Endothelial cell of umbilical vein (primary cell): Measurements from ENCODE around the gene SLC35G6. TPM values are rescaled to one million over a fixed set of nuclear protein-coding genes. Genes with fewer than 3 reads are reported as not detected.

Experiments used
- BruUV-seq: library from RNA; stranded (reverse); fragments of 400-500 nt; replicated peaks from 2 replicates; lab custom pipeline; 2021; lab: Mats Ljungman, UMichigan
- CTCF ChIA-PET: fragments of 300-600, 350-600 bp; sonication (Branson Sonifier 250); formaldehyde crosslinking; loops from one replicate; lab custom pipeline; 2021; ENCODE audit warnings: antibody characterized with exemption, inconsistent platforms; lab: Charles Lee
- POLR2A ChIA-PET: fragments of 300-600, 350-600 bp; sonication (Branson Sonifier 250); formaldehyde crosslinking; loops from one replicate; lab custom pipeline; 2021; ENCODE audit warnings: antibody characterized with exemption, inconsistent platforms; lab: Charles Lee
- DNase-seq: peaks from one replicate; pipeline ENCODE4 v3.0.0-alpha.2; 2011; ENCODE audit warnings: low read depth, low spot score
- FAIRE-seq: peaks from 2 replicates; lab custom pipeline; 2011; peaks lifted over from hg19 to GRCh38; lab: Jason Lieb, UNC
- H2AFZ ChIP-seq: 2 replicates; pipeline ENCODE4 v1.6.0; 2012; ENCODE audit warnings: low read depth, low read length, control low read depth, inconsistent platforms
- H3K27ac ChIP-seq: 2 replicates; pipeline ENCODE4 v1.5.1; 2011; ENCODE audit warnings: low read depth, mild to moderate bottlenecking, control low read depth, low read length, moderate library complexity; ENCODE audit not compliant: insufficient read depth
- H3K27me3 ChIP-seq, 2 experiments: 2 replicates each; pipeline versions ENCODE4 v1.6.0 to v1.6.1; 2011; ENCODE audit warnings: low read length in 2 of 2, mixed read lengths in 1 of 2; ENCODE audit not compliant: control insufficient read depth in 2 of 2, insufficient read depth in 2 of 2
- H3K36me3 ChIP-seq, 2 experiments: 2 replicates in 1 of 2; 3 replicates in 1 of 2; pipeline ENCODE4 v1.5.1; 2011; ENCODE audit warnings: low read length in 2 of 2, mild to moderate bottlenecking in 1 of 2, moderate library complexity in 1 of 2; ENCODE audit not compliant: control insufficient read depth in 2 of 2, insufficient read depth in 2 of 2; ENCODE audit errors: extremely low read depth in 1 of 2
- H3K4me1 ChIP-seq: 3 replicates; pipeline ENCODE4 v1.5.1; 2011; ENCODE audit warnings: mild to moderate bottlenecking, low read length; ENCODE audit not compliant: control insufficient read depth, insufficient read depth; ENCODE audit errors: extremely low read depth
- H3K4me2 ChIP-seq: 2 replicates; pipeline ENCODE4 v1.6.1; 2011; ENCODE audit warnings: low read length, control low read depth, mixed read lengths; ENCODE audit not compliant: insufficient read depth
- H3K4me3 ChIP-seq, 3 experiments: fragments of 200-600 bp in 1 of 3; sonication (generic), shearing (Covaris generic) in 1 of 3; replicated peaks in 1 of 3; 2 replicates each; pipeline ENCODE4 v1.5.1; 2011 to 2016; ENCODE audit warnings: control low read depth in 3 of 3, low read length in 3 of 3, mild to moderate bottlenecking in 2 of 3, inconsistent platforms in 1 of 3, low read depth in 1 of 3, moderate library complexity in 1 of 3; ENCODE audit not compliant: insufficient read depth in 1 of 3
- H3K79me2 ChIP-seq: 2 replicates; pipeline ENCODE4 v1.6.0; 2012; ENCODE audit warnings: low read length, inconsistent platforms; ENCODE audit not compliant: control insufficient read depth, insufficient read depth
- H3K9ac ChIP-seq: replicated peaks from 2 replicates; pipeline ENCODE3; 2011; ENCODE audit warnings: low read length, control low read depth; ENCODE audit not compliant: insufficient read depth; ENCODE audit errors: extremely low read depth
- H3K9me1 ChIP-seq: replicated peaks from 3 replicates; pipeline ENCODE4 v1.6.0; 2011; ENCODE audit warnings: mild to moderate bottlenecking, low read length; ENCODE audit not compliant: control insufficient read depth, insufficient read depth; ENCODE audit errors: extremely low read depth
- H3K9me3 ChIP-seq: replicated peaks from 2 replicates; pipeline ENCODE4 v1.5.1; 2012; ENCODE audit warnings: low read length, inconsistent platforms; ENCODE audit not compliant: control insufficient read depth, insufficient read depth
- H4K20me1 ChIP-seq: replicated peaks from 2 replicates; pipeline ENCODE3; 2011; ENCODE audit warnings: mild to moderate bottlenecking, low read length; ENCODE audit not compliant: control insufficient read depth, insufficient read depth; ENCODE audit errors: extremely low read depth
- CTCF ChIP-seq, 2 donors: IDR thresholded peaks; 1 replicate in 1 of 2; 2 replicates in 1 of 2; pipeline ENCODE4 v1.5.1; 2011; ENCODE audit warnings: low read length in 2 of 2, mild to moderate bottlenecking in 2 of 2, moderate library complexity in 2 of 2, control low read depth in 1 of 2, inconsistent platforms in 1 of 2, low read depth in 1 of 2; ENCODE audit not compliant: insufficient read depth in 1 of 2; ENCODE audit errors: extremely low read depth in 1 of 2
- EZH2 ChIP-seq: IDR thresholded peaks from 2 replicates; pipeline ENCODE4 v1.6.1; 2012; ENCODE audit warnings: borderline replicate concordance, low read depth, mild to moderate bottlenecking, moderate library complexity, low read length, inconsistent platforms; ENCODE audit not compliant: severe bottlenecking
- FOS ChIP-seq: IDR thresholded peaks from 2 replicates; pipeline ENCODE4 v1.6.1; 2011; ENCODE audit warnings: mild to moderate bottlenecking, low read length, moderate library complexity, borderline replicate concordance; ENCODE audit not compliant: insufficient read depth
- GATA2 ChIP-seq: IDR thresholded peaks from 2 replicates; pipeline ENCODE4 v1.7.0; 2011; ENCODE audit warnings: low read depth, mild to moderate bottlenecking, moderate library complexity, mixed read lengths, low read length; ENCODE audit not compliant: insufficient read length, insufficient read depth
- JUN ChIP-seq: IDR thresholded peaks from 2 replicates; pipeline ENCODE4 v1.6.1; 2011; ENCODE audit warnings: borderline replicate concordance, low read depth; ENCODE audit not compliant: insufficient read length, insufficient read depth
- MYC ChIP-seq: IDR thresholded peaks from one replicate; pipeline ENCODE4 v1.6.1; 2011; ENCODE audit warnings: mild to moderate bottlenecking, low read depth, low read length
- POLR2A ChIP-seq: IDR thresholded peaks from 2 replicates; pipeline ENCODE4 v1.6.1; 2012; ENCODE audit warnings: low read depth, mild to moderate bottlenecking, control low read depth, low read length
- POLR2AphosphoS5 ChIP-seq: IDR thresholded peaks from 2 replicates; pipeline ENCODE4 v1.6.1; 2012; ENCODE audit warnings: low read depth, mild to moderate bottlenecking, control low read depth, low read length, moderate library complexity; ENCODE audit not compliant: insufficient read depth
- dilution Hi-C: fragments of 300-500 bp; cut with MboI; formaldehyde crosslinking; loops from one replicate; pipeline ENCODE4 v1.15.0; 2019; ENCODE audit warnings: low sequenced_read_pairs; ENCODE audit not compliant: extremely low pct_ligation_motif_present
- intact Hi-C: fragments of 100-400 bp; cut with micrococcal nuclease; formaldehyde crosslinking; loops from one replicate; pipeline ENCODE4 v1.10.0; 2022
- polyA plus RNA-seq, 4 experiments: library from polyadenylated mRNA; depleted of rRNA in 3 of 4; stranded (reverse) in 3 of 4; unstranded in 1 of 4; fragments of >200 nt; gene quantifications; 2 replicates each; pipeline versions ENCODE4 v1.2.1 to v1.2.3, GENCODE V29; 2011 to 2012; ENCODE audit warnings: missing spikeins in 1 of 4
- total RNA-seq: library from RNA; stranded (reverse); gene quantifications from 2 replicates; pipeline ENCODE4 v1.2.3, GENCODE V29; 2021
- TF ChIP-seq, protein P1 (sequence below): IDR thresholded peaks from 2 replicates; pipeline ENCODE4 v1.6.1; 2011; ENCODE audit not compliant: insufficient read depth, insufficient read length

The SLC35G6 gene
- total and polyA plus RNA-seq, 2 donors (not counting 3 experiments of a cell fraction or from before 2014, with no cell fraction given), result not detected

GRCh38 chr17:7497636-7498035, 16.4 kb downstream of the SLC35G6 start:
- CTCF ChIA-PET, result interaction anchor here (0.8 to 3.5 kb wide), 11 partner anchors 10 to 168 kb away, joined by 3 to 25 read pairs (median 3); partner anchors contain the start of gene SENP3
- H3K27me3 ChIP-seq, result no peaks in the 10 kb centered on the region
- no peak overlapping the region for H3K4me3 ChIP-seq
- no peak overlapping the region for H3K4me2 ChIP-seq
- dilution Hi-C loops, result no loop called here
- H3K79me2 ChIP-seq, result peaks cover 37% of the 10 kb centered on the region
- no peaks in the 10 kb centered on the region for H3K9me1 ChIP-seq
- H3K27ac ChIP-seq, result peak overlapping the region; percentile 30
- TF ChIP-seq POLR2AphosphoS5 (no peak), MYC (no peak), JUN (no peak), CTCF (IDR thresholded peaks at IDR 0.05; ENCODE audit: extremely low read depth in 1 of 2, insufficient read depth in 1 of 2, low read depth in 1 of 2, low read length in 2 of 2) (no peak), EZH2 (no peak), POLR2A (no peak), FOS (no peak), GATA2 (no peak)
- TF ChIP-seq, protein P1, sequence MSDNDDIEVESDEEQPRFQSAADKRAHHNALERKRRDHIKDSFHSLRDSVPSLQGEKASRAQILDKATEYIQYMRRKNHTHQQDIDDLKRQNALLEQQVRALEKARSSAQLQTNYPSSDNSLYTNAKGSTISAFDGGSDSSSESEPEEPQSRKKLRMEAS, result no peak
- peaks cover 36 to 44% of the 10 kb centered on the region in 2 experiments for H3K36me3 ChIP-seq
- BruUV-seq, result no TSS peak
- DNase-seq (no peak), FAIRE-seq (no peak)
- H3K9ac ChIP-seq, result no peak overlapping the region
- POLR2A ChIA-PET, result interaction anchor here (1.4 to 1.5 kb wide), 3 partner anchors 11 to 14 kb away, joined by 6 to 7 read pairs (median 7); no protein-coding TSS in a partner anchor
- no peaks in the 10 kb centered on the region for H3K9me3 ChIP-seq
- no peak overlapping the region for H2AFZ ChIP-seq
- H4K20me1 ChIP-seq, result no peaks in the 10 kb centered on the region
- intact Hi-C loops, result loop anchor here (1.0 to 2.0 kb wide), 2 partner anchors 13 to 141 kb away; partner anchors contain the start of gene POLR2A
- H3K4me1 ChIP-seq, result peaks cover 23% of the 10 kb centered on the region
